ENCODE results near the gene CFAP97D2.
"Not testable (repeated sequence)": the region's sequence is repeated elsewhere in the genome, so short reads cannot be mapped to it uniquely, and the experiment has no call there.

Gene CFAP97D2

DNA sequence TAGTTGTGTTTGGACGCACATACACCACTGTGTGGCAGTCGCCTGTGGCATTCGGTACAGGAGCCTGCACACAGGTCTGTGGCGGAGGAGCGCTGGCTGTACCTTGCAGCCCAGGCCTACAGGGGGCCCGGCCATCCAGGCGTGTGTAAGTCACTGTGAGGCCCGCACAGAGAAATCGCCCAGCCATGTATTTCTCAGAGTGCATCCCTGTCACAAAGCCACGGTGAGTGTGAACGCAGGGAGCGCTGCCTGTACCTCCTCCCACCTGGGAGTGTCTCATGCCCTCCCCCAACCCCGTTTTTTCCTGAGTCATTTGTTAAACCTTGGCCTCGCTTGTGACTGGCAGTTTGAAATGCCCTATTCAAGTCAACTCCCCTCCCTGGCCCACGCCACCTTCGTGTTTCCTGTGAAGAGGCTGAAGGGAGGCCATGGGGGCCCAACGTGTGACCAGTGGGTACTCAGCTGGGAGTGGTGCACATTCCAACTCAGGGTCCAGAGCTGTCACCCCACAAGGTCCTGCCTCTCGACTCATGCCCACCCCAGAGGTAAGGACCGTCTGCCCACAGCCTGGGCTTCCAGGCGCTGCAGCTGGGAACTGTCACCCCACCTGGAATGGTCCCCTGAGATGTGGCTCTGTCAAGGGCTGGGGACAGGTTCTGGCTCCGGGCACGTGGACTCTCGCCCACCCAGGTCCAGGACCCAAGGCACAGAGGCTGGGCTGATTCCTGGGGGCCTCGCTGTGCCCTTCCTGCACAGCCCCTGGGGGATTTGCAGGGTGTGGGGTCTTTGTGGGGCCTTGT, 35.1 kb upstream of the CFAP97D2 start:
- DNase-seq: peak in 2 of 4 experiments; percentile 26 to 36

GRCh38 chr13:114144606-114145244, 34.3 kb upstream of the CFAP97D2 start:
- no peak for DNase-seq

DNA sequence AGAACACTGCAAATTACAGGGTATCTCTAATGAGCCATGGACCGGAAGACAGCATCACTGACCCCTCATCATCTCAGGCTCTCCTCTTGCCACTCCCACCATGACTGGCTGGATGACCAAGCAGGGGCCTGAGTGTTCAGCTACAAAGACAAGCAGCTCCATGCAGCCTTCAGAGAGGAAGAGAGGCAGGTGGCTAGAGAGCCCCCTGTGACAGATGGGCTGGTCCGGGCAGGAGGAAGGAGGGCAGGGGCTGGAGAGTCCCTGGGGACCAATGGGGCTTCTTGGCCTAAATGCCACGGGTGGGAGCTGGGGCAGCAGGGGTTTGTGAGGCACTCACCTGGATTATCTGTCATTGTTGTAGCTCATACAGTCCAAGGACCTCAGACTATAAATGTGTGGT, 33.8 kb upstream of the CFAP97D2 start:
- no peak for DNase-seq

DNA sequence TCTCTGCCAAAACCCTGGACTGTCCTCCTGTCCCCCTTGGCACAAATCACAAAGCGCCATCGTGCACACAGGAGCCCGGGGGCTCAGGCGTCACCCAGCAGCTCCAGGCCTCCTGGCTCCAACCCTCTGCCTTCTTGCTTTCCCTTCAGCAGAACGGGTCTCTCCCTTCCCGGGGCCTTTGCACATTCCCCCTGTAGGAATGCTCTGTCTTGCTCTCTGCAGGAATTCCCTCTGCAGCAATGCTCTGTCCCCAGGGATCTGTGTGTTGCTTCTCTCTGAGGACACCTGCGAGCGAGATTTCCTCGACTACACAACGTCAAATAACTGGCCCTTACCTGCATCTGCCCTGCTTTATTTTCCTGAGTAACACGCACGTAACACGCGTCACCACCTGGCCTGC, 33.3 kb upstream of the CFAP97D2 start:
- DNase-seq: no peak

GRCh38 chr13:114146173-114146572, 32.9 kb upstream of the CFAP97D2 start:
- no peak for DNase-seq

- no peak for DNase-seq
These were observed 32.4 kb upstream of the CFAP97D2 start for GRCh38 chr13:114146629-114147028.

DNA sequence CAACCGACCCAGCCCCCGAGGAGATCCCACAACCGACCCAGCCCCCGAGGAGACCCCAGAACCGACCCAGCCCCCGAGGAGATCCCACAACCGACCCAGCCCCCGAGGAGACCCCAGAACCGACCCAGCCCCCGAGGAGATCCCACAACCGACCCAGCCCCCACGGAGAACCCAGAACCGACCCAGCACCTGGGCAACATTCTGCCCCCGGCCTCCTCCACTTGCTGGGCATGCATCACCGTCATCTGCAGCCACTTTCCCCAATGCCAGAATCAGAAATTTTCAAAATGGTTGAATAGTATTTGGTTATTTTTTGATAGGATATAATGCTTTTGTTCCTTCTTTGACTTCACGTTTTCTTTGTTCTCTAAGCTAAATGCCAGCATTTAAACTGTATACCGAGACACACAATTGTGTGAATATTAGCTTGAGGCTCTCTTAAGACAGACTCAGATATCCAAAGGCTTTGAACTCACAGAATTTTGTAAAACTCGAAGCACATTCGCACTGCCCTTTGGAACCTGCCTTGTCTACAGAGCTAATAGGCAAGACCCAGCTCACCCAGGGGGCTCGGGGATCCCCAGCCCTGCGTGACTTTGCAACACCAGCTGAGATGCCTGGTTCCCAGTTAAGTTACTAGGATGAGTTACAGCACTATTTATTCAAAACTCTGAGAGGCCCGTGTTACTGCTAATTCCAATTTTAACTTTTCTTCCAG, 31.1 kb upstream of the CFAP97D2 start:
- peak in 1 of 4 experiments; percentile 50 for DNase-seq

DNA sequence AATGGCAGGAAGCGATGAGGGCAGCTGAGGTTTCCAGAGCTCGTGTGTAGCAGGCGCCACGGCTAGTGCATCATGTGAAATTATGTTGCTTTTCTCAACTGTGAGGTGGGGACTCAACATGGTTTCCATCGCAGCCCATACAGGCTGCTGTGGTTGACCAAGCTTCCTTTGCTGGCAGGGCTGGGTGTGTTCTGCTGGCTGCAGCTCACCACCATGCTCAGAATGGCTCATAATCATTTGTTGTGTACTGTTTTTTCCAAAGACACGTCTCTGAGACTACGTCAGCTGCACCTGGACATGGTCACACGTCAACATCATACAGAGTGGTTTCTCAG, 30.6 kb upstream of the CFAP97D2 start:
- peak in 2 of 4 experiments; percentile 70 for DNase-seq

GRCh38 chr13:114148886-114149285, 30.2 kb upstream of the CFAP97D2 start:
- DNase-seq: not testable (repeated sequence)

DNA sequence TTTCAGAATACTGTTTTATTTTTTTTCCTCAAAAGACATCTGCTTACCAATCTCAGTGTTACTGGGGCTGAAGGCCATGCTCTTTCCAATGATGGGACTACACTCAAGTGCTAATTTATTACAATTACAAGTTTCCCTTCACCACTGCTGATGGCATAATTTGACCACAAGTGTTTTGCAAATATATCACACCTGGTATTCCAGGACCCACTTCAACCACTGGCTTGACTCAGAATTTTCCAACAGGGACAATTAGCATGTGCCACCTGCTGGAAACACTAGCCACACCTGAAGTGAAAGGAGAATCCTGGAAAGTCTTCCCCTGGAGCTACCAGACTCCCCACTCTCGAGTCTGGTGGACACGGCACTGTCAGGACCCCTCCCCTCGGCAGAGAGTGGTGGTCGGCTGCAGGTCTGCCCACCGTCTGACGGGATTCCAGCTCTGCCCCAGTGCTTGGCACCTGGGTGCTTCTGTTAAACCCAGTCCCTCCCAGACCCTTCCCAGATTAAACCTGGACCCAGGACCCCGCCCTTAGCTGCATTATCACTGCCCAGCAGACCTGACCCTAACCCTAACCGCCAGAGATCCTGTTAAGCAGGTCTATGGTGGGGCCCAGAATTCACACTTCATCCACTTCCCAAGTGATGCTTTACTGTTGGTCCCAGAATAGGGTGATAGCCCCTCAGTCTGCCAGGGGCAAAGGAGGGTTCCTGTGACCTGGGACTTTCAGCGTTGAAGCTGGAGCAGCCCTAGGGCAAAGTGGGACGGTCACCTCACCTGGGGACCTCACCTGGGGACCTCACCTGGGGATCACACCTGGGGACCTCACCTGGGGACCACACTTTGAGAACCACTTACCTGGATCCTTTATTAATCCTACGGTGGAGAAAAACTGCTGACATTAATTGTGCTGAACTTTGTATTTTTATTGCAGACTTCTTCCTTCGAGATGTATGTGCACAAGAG, 29.0 kb upstream of the CFAP97D2 start:
- DNase-seq: no peak

GRCh38 chr13:114151031-114151430, 28.0 kb upstream of the CFAP97D2 start:
- no peak for DNase-seq

GRCh38 chr13:114151565-114152284, 27.3 kb upstream of the CFAP97D2 start:
- peak in 2 of 4 experiments; percentile 26 to 44 for DNase-seq

GRCh38 chr13:114152285-114152645, 26.8 kb upstream of the CFAP97D2 start:
- DNase-seq: no peak

DNA sequence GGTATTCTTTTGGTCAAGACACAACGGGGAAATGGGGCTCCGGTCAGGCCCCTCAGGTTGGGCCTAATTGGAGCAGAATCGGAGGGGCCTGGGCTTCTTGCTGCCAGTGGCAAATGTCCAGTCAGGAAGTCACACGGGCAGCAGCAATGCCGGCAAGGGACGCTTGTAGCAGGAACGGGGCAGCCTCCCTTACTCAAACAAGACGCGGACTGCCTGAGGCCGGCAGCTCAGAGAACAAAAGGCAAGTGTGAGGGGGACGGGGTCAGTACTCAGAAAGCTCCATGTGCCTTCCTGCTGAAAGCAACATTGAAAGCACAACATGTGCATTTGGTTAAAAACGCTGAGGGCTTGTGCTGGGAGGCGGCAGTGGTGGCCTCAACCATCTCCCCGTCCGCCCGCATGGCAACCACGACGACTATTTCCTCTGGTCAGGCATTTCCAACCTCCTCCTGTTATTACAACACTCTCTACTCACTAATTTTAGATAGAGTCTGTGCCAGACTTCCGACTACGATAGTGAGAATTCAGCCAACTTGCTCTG, 26.2 kb upstream of the CFAP97D2 start:
- no peak for DNase-seq

DNA sequence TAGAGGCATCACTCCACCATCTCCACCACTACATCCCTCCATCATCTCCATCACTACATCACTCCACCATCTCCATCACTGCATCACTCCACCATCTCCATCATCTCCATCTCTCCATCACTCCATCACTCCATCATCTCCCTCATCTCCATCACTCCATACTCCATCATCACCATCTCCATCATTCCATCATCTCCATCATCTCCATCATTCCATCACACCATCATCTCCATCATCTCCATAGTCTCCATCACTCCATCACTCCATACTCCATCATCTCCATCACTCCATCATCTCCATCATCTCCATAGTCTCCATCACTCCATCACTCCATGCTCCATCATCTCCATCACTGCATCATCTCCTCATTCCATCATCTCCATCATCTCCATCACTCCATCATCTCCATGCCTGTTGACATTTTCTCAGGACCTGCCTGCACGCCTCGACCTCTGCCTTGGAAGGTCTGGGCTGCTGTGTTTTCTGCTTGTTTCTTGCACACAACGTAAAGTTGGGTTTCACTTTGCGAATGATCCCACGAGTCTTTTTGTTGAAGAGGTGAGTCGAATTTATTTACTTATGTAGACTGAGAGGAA, 25.5 kb upstream of the CFAP97D2 start:
- no peak for DNase-seq

GRCh38 chr13:114154476-114154875, 24.6 kb upstream of the CFAP97D2 start:
- DNase-seq: no peak

DNA sequence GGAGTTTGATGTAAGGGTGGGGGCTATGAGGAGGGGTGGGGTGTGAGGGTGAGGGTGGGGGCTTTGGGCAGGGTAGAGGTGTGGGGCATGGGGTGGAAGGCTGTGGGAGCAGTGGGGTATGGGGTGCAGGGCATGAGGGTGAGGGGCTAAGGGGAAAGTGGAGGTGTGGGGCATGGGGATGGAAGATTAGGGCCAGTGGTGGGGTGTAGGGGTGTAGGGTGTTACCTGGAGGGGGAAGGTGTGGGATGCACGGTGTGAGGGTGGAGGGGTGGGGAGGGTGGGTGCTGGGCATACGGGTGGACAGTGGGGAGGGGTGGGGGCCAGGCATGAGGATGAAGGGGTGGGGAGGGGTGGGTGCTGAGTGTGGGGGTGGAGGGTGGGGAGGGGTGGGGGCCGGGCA, 23.7 kb upstream of the CFAP97D2 start:
- DNase-seq: no peak

DNA sequence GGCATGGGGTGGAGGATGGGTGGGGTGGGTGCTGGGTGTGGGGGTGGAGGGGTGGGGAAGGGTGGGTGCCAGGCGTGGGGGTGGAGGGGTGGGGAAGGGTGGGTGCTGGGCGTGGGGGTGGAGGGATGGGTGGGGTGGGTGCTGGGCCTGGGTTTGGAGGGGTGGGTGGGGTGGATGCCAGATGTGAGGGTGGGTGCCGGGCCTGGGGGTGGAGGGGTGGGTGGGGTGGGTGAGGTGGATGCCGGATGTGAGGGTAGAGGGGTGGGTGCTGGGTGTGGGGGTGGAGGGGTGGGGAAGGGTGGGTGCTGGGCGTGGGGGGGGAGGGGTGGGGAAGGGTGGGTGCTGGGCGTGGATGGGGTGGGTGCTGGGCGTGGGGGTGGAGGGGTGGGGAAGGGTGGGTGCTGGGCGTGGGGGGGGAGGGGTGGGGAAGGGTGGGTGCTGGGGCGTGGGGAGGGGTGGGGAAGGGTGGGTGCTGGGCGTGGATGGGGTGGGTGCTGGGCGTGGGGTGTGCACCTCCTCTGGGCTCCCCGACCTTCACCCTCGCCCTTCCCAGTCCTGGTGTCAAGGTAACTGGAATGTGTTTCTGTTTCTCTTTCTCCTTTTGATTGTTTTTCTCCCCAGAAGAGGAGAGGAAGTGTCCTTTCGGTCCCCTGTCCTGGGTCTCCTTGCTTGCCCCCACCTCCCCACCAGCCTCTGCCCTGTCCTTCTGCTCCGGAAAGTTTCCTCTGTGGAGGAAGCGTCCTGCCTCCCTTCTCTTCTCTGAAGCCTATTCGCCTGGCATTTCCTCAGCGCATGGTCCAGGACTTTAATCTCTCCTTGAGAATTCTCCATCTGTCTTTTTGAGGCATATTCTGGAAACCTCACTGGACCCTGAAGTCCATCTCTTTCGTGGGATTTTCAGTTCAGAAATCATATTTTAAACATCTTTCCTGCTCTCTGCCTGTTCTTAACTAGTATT, 22.9 kb upstream of the CFAP97D2 start:
- DNase-seq: peak in 1 of 4 experiments; percentile 30

GRCh38 chr13:114157869-114158495, 21.1 kb upstream of the CFAP97D2 start:
- DNase-seq: no peak

All from activated naive CD4-positive, alpha-beta T cell (primary cell).